OCI-LY7 (cell line): Measurements from ENCODE around the gene TPP1. TPM values are rescaled to one million over a fixed set of nuclear protein-coding genes. Genes with fewer than 3 reads are reported as not detected.

Source experiments
- BruUV-seq: library from RNA; stranded (reverse); fragments of 400-500 nt; replicated peaks from 2 replicates; lab custom pipeline; 2021; lab: Mats Ljungman, UMichigan
- CTCF ChIA-PET: fragments of 300-600 bp; sonication (Branson Sonifier 250); formaldehyde crosslinking; loops from one replicate; lab custom pipeline; 2022; ENCODE audit warnings: antibody characterized with exemption; ENCODE audit not compliant: unreplicated experiment; lab: Charles Lee
- POLR2A ChIA-PET: fragments of 300-600 bp; sonication (Branson Sonifier 250); formaldehyde crosslinking; loops from one replicate; lab custom pipeline; 2022; ENCODE audit warnings: antibody characterized with exemption; lab: Charles Lee
- DNase-seq: peaks from one replicate; pipeline ENCODE4 v3.0.0-alpha.2; 2015; ENCODE audit warnings: low spot score
- H2AFZ ChIP-seq: fragments of 200-600 bp; sonication (generic), shearing (Covaris generic); 2 replicates; pipeline ENCODE4 v1.6.1; 2014; ENCODE audit warnings: mild to moderate bottlenecking, antibody characterized with exemption, low read length, moderate library complexity
- H3K27ac ChIP-seq: fragments of 200-600 bp; sonication (generic); 2 replicates; pipeline ENCODE4 v1.5.1; 2014; ENCODE audit warnings: mixed run types, low read depth, mild to moderate bottlenecking, moderate library complexity, low read length, inconsistent platforms; ENCODE audit not compliant: poor library complexity, severe bottlenecking
- H3K36me3 ChIP-seq: fragments of 200-600 bp; sonication (generic); 2 replicates; pipeline ENCODE4 v1.6.1; 2014; ENCODE audit warnings: mild to moderate bottlenecking, antibody characterized with exemption, low read length, moderate library complexity, mixed read lengths; ENCODE audit not compliant: insufficient read depth
- H3K4me1 ChIP-seq: fragments of 200-600 bp; sonication (generic); 2 replicates; pipeline ENCODE4 v1.5.1; 2014; ENCODE audit warnings: mild to moderate bottlenecking, low read length; ENCODE audit not compliant: insufficient read depth, poor library complexity, severe bottlenecking
- H3K4me2 ChIP-seq: fragments of 200-600 bp; sonication (generic); 2 replicates; pipeline ENCODE4 v1.6.1; 2014; ENCODE audit warnings: mild to moderate bottlenecking, low read length
- H3K4me3 ChIP-seq: fragments of 200-600 bp; sonication (generic); 2 replicates; pipeline ENCODE4 v1.5.1; 2014; ENCODE audit warnings: mild to moderate bottlenecking, low read depth, low read length; ENCODE audit not compliant: poor library complexity, severe bottlenecking
- H3K79me2 ChIP-seq: fragments of 200-600 bp; sonication (generic); 2 replicates; pipeline ENCODE4 v1.6.1; 2016; ENCODE audit warnings: low read depth, mild to moderate bottlenecking, low read length, moderate library complexity, mixed read lengths; ENCODE audit not compliant: insufficient read depth
- H3K9me2 ChIP-seq: fragments of 200-600 bp; sonication (generic); 2 replicates; pipeline ENCODE4 v1.6.1; 2016; ENCODE audit warnings: mild to moderate bottlenecking, low read length, mixed read lengths; ENCODE audit not compliant: insufficient read depth
- H3K9me3 ChIP-seq: fragments of 200-600 bp; sonication (generic); 2 replicates; pipeline ENCODE4 v1.6.1; 2014; ENCODE audit warnings: mild to moderate bottlenecking, mixed run types, low read length, mixed read lengths
- H4K20me1 ChIP-seq: fragments of 200-600 bp; sonication (generic); 2 replicates; pipeline ENCODE4 v1.6.1; 2014; ENCODE audit warnings: mild to moderate bottlenecking, antibody characterized with exemption, low read length, moderate library complexity, mixed read lengths; ENCODE audit not compliant: insufficient read depth
- CTCF ChIP-seq: fragments of 200-600 bp; sonication (generic); conservative IDR thresholded peaks from 2 replicates; pipeline ENCODE4 v1.5.1; 2014; ENCODE audit warnings: mild to moderate bottlenecking, antibody characterized with exemption, low read length, moderate library complexity, mixed read lengths
- EZH2phosphoT487 ChIP-seq: fragments of 200-600 bp; sonication (generic); IDR thresholded peaks from 2 replicates; pipeline ENCODE4 v1.6.1; 2018; ENCODE audit warnings: low read depth, borderline replicate concordance, mild to moderate bottlenecking, mixed run types, antibody characterized with exemption, low read length, moderate library complexity, mixed read lengths
- intact Hi-C: fragments of 100-400 bp; cut with micrococcal nuclease; formaldehyde crosslinking; loops from one replicate; pipeline ENCODE4 v1.10.0; 2022; ENCODE audit not compliant: unreplicated experiment
- total RNA-seq, 2 experiments: library from RNA; depleted of rRNA in 1 of 2; stranded (reverse); fragments of >200 nt in 1 of 2; shearing (Covaris generic) in 1 of 2; gene quantifications; 2 replicates each; pipeline ENCODE4 v1.2.3, GENCODE V29; 2014 to 2022

Gene TPP1
- total RNA-seq, 2 experiments from 2014 or later: 16.6 to 41.1 TPM

DNA sequence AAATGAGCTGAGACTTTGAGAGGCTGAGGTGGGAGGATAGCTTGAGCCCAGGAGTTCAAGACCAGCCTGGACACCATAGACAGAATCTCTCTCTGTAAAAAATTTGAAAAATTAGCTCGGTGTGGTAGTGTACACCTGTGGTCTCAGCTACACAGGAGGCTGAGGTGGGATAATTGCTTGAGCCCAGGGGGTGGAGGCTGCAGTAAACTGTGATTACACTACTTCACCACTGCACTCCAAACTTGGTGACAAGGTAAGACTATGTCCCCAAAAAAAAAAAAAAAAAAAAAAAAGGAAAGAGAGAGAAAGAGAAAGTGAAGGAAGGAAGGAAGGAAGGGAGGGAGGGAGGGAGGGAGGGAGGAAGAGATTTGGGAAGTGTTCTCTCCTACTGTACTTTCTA, 41.1 kb downstream of the TPP1 start:
- Histone ChIP-seq H3K4me3 (no peak overlapping the region), H3K79me2 (no peaks in the 10 kb centered on the region), H3K9me3 (peaks cover 5% of the 10 kb centered on the region; the same call in 1 of the 2 replicates), H3K4me2 (no peak overlapping the region), H3K27ac (no peak overlapping the region), H3K36me3 (no peaks in the 10 kb centered on the region; the same call in 1 of the 2 replicates), H2AFZ (no peak overlapping the region), H3K9me2 (no peaks in the 10 kb centered on the region), H4K20me1 (no peaks in the 10 kb centered on the region), H3K4me1 (no peaks in the 10 kb centered on the region)
- no peak for DNase-seq
- BruUV-seq: no TSS peak
- ChIA-PET CTCF (interaction anchor here (0.6 kb wide), 1 partner anchor 93 kb away, joined by 3 read pairs; no protein-coding TSS in a partner anchor), POLR2A (interaction anchor here (0.7 to 1.2 kb wide), 2 partner anchors 9 to 48 kb away, joined by 3 to 9 read pairs; no protein-coding TSS in a partner anchor)
- TF ChIP-seq EZH2phosphoT487 (no peak), CTCF (no peak)
- intact Hi-C loops: no loop called here

- Histone ChIP-seq H3K9me3 (no peaks in the 10 kb centered on the region), H3K36me3 (no peaks in the 10 kb centered on the region; the same call in 1 of the 2 replicates), H3K4me2 (no peak overlapping the region), H4K20me1 (no peaks in the 10 kb centered on the region), H2AFZ (no peak overlapping the region), H3K4me1 (no peaks in the 10 kb centered on the region), H3K27ac (no peak overlapping the region), H3K79me2 (no peaks in the 10 kb centered on the region), H3K4me3 (no peak overlapping the region), H3K9me2 (no peaks in the 10 kb centered on the region)
- no TSS peak for BruUV-seq
- no peak for DNase-seq
- ChIA-PET POLR2A (no interaction called here), CTCF (no interaction called here)
- intact Hi-C loops: no loop called here
- no peak for TF ChIP-seq EZH2phosphoT487
- no peak for TF ChIP-seq CTCF
Measured at GRCh38 chr11:6576471-6577373, 42.5 kb downstream of the TPP1 start.
